ENCODE results near the gene LRRC32.
"Not testable (repeated sequence)": the region's sequence is repeated elsewhere in the genome, so short reads cannot be mapped to it uniquely, and the experiment has no call there.

The LRRC32 gene

DNA sequence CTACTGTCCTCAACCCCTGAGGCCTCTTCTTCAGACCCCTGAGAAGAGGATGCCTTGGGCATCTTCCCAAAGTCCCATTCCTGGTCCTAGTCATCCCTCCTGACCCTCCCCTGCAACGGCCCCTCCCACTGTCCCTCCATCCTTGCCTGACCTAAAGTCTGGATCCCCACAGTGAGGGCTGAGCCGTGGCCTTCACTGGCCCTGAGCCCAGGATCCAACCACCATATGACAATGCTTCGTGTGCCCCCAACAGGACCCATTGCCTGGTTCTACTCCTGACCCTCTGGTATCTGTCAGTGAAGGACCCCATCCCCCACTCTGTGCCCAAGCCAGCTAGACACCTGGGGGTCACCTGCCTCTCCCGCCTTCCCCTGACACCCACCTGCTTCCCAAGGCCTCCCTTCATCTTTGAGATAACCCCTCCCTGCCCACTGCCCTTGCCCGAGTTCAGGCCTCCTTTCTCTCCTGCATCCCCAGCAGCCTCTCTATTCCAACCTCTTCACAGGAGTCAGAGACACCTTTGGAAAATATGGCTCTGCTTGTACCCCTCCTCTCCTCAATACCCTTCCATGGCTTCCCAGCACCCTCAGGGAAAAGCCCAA lies 48.0 kb downstream of the LRRC32 start:
- Histone ChIP-seq H2AFZ (ENCODE audit: low read depth) (no peak overlapping the region), H3K79me2 (ENCODE audit: insufficient read depth, low read depth) (no peaks in the 10 kb centered on the region), H3K27me3 (ENCODE audit: insufficient read depth, low read depth) (no peaks in the 10 kb centered on the region; the same call in 1 of the 2 replicates), H4K20me1 (ENCODE audit: insufficient read depth) (no peaks in the 10 kb centered on the region; the same call in 1 of the 2 replicates), H3K4me3 (IDR thresholded peaks at IDR 0.05; ENCODE audit: insufficient read depth, low read depth, low read length) (no peak overlapping the region), H3K36me3 (ENCODE audit: insufficient read depth) (no peaks in the 10 kb centered on the region), H3K27ac (no peak overlapping the region), H3K4me2 (no peak overlapping the region), H3K9ac (no peak overlapping the region), H3K4me1 (ENCODE audit: low read depth, poor library complexity, severe bottlenecking) (peaks cover 21% of the 10 kb centered on the region)
- no peak for TF ChIP-seq CTCF (conservative IDR thresholded peaks at IDR 0.05; ENCODE audit: low read depth, low read length)

DNA sequence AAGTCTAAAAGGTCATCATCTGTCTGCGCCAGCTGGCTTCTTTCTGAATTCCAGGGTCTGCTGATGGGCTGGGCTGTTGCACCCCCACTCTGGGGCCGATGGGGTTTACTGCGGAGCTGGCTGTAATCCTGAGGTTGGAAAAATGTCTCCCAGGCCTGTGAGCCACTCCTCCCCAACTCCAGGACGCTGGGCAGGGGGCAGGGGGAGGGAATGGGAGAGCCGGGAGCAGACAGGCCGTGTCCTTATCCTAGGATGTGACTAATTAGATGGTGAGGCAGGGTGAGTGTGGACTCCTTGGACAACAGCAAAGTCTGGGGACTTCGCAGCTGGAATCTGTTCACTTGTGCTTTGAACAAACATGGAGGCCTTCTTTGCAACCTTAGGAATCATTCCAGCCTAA lies 48.7 kb downstream of the LRRC32 start:
- Histone ChIP-seq H3K4me1 (ENCODE audit: low read depth, poor library complexity, severe bottlenecking) (peaks cover 14% of the 10 kb centered on the region), H3K9ac (no peak overlapping the region), H3K4me3 (IDR thresholded peaks at IDR 0.05; ENCODE audit: insufficient read depth, low read depth, low read length) (no peak overlapping the region), H3K79me2 (ENCODE audit: insufficient read depth, low read depth) (no peaks in the 10 kb centered on the region), H3K4me2 (no peak overlapping the region), H4K20me1 (ENCODE audit: insufficient read depth) (no peaks in the 10 kb centered on the region), H3K27me3 (ENCODE audit: insufficient read depth, low read depth) (no peaks in the 10 kb centered on the region; the same call in 1 of the 2 replicates), H3K27ac (no peak overlapping the region), H2AFZ (ENCODE audit: low read depth) (no peak overlapping the region), H3K36me3 (ENCODE audit: insufficient read depth) (no peaks in the 10 kb centered on the region)
- no peak for TF ChIP-seq CTCF (conservative IDR thresholded peaks at IDR 0.05; ENCODE audit: low read depth, low read length)

DNA sequence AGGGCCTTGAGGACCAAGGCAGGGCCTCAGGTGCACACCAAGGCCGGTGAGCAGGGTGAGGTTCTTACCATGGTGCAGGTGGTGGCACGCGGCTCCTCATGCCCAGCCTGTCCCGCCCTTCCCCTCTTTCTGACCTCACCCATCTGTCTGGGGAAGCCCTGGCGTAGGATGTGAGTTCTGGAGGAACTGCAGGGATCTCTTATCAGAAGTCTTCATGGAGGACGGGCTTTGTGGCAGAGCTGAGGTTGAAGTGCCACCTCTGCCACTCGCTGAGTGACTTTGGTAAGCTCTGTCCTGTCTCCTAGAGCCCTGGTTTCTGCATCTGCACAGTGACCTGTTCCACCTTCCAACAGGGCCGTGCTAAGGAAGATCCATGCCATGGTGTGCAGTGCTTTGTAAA lies 49.1 kb downstream of the LRRC32 start:
- Histone ChIP-seq H3K4me1 (ENCODE audit: low read depth, poor library complexity, severe bottlenecking) (peaks cover 10% of the 10 kb centered on the region), H3K36me3 (ENCODE audit: insufficient read depth) (no peaks in the 10 kb centered on the region), H3K4me3 (IDR thresholded peaks at IDR 0.05; ENCODE audit: insufficient read depth, low read depth, low read length) (no peak overlapping the region), H2AFZ (ENCODE audit: low read depth) (no peak overlapping the region), H3K79me2 (ENCODE audit: insufficient read depth, low read depth) (no peaks in the 10 kb centered on the region), H4K20me1 (ENCODE audit: insufficient read depth) (no peaks in the 10 kb centered on the region), H3K27me3 (ENCODE audit: insufficient read depth, low read depth) (no peaks in the 10 kb centered on the region; the same call in 1 of the 2 replicates), H3K9ac (no peak overlapping the region), H3K4me2 (no peak overlapping the region), H3K27ac (no peak overlapping the region)
- TF ChIP-seq CTCF (conservative IDR thresholded peaks at IDR 0.05; ENCODE audit: low read depth, low read length), result no peak

DNA sequence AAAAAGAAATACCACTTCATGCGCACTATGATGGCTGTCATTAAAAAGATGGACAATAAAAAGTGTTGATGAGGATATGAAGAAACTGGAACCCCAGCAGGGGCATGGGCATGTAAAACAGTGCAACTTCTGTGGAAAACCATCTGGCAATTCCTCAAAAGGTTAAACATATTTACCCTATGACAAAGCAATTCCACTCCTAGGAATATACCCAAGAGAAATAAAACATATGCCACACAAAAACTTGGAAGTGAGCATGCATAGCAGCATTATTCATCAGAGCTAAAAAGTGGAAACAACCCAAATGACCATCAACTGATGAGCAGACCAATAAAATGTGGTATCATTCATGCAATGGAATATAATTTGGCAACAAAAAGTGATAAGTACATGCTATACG lies 50.1 kb downstream of the LRRC32 start:
- no peaks in the 10 kb centered on the region for H3K36me3 ChIP-seq (ENCODE audit: insufficient read depth)
- no peaks in the 10 kb centered on the region for H4K20me1 ChIP-seq (ENCODE audit: insufficient read depth)
- H3K27me3 ChIP-seq (ENCODE audit: insufficient read depth, low read depth), result no peaks in the 10 kb centered on the region
- H3K4me3 ChIP-seq (IDR thresholded peaks at IDR 0.05; ENCODE audit: insufficient read depth, low read depth, low read length), result no peak overlapping the region
- no peak overlapping the region for H3K4me2 ChIP-seq
- H3K27ac ChIP-seq, result no peak overlapping the region
- no peak for TF ChIP-seq CTCF (conservative IDR thresholded peaks at IDR 0.05; ENCODE audit: low read depth, low read length)
- no peak overlapping the region for H2AFZ ChIP-seq (ENCODE audit: low read depth)
- no peaks in the 10 kb centered on the region for H3K79me2 ChIP-seq (ENCODE audit: insufficient read depth, low read depth)
- peaks cover under 1% of the 10 kb centered on the region for H3K4me1 ChIP-seq (ENCODE audit: low read depth, poor library complexity, severe bottlenecking)
- H3K9ac ChIP-seq, result no peak overlapping the region

- H3K4me1 ChIP-seq (ENCODE audit: low read depth, poor library complexity, severe bottlenecking); H3K9ac ChIP-seq; H3K27me3 ChIP-seq (ENCODE audit: insufficient read depth, low read depth); H3K27ac ChIP-seq; H3K4me3 ChIP-seq (IDR thresholded peaks at IDR 0.05; ENCODE audit: insufficient read depth, low read depth, low read length); H4K20me1 ChIP-seq (ENCODE audit: insufficient read depth); H3K36me3 ChIP-seq (ENCODE audit: insufficient read depth); H3K79me2 ChIP-seq (ENCODE audit: insufficient read depth, low read depth); H3K4me2 ChIP-seq; H2AFZ ChIP-seq (ENCODE audit: low read depth): not testable (repeated sequence)
Observed at GRCh38 chr11:76619801-76620200, 50.7 kb downstream of the LRRC32 start.

Data from KMS-11 (cell line).